WTC11 (cell line): ENCODE results near the gene VWA8. TPM values are rescaled to one million over a fixed set of nuclear protein-coding genes. Genes with fewer than 3 reads are reported as not detected.

Experiments
- ATAC-seq: fragments of 200-7000 bp; cut with Tn5 transposase; 2 replicates; pipeline ENCODE4 v1.10.0; 2021; ENCODE audit warnings: mild to moderate bottlenecking, moderate library complexity
- CTCF ChIA-PET: fragments of 300-600 bp; sonication (Branson Sonifier 250); formaldehyde crosslinking; loops from one replicate; lab custom pipeline; 2021; ENCODE audit warnings: antibody characterized with exemption; lab: Charles Lee
- POLR2A ChIA-PET: fragments of 350-600 bp; sonication (Branson Sonifier 250); formaldehyde crosslinking; loops from one replicate; lab custom pipeline; 2021; ENCODE audit warnings: antibody characterized with exemption; lab: Charles Lee
- DNase-seq: peaks from one replicate; pipeline ENCODE4 v3.0.0; 2021; ENCODE audit warnings: low spot score
- H3K27ac Mint-ChIP-seq: 2 replicates; pipeline ENCODE4 v1.8.0; 2021; ENCODE audit warnings: mixed read lengths
- H3K27me3 Mint-ChIP-seq: 2 replicates; pipeline ENCODE4 v1.8.0; 2021; ENCODE audit warnings: low read depth, mild to moderate bottlenecking, moderate library complexity, mixed read lengths
- H3K36me3 Mint-ChIP-seq: 2 replicates; pipeline ENCODE4 v1.8.0; 2021; ENCODE audit warnings: mixed read lengths
- H3K4me1 Mint-ChIP-seq: 2 replicates; pipeline ENCODE4 v1.8.0; 2022; ENCODE audit warnings: mixed read lengths
- H3K4me3 Mint-ChIP-seq: 2 replicates; pipeline ENCODE4 v1.8.0; 2021; ENCODE audit warnings: mild to moderate bottlenecking, moderate library complexity, mixed read lengths
- H3K9me3 Mint-ChIP-seq: 2 replicates; pipeline ENCODE4 v1.8.0; 2021; ENCODE audit warnings: mixed read lengths
- ATF1 ChIP-seq: sonication (generic); formaldehyde crosslinking; IDR thresholded peaks from 2 replicates; pipeline ENCODE4 v1.8.1; 2023; ENCODE audit warnings: mild to moderate bottlenecking, moderate library complexity, missing genetic modification reagents
- ATF3 ChIP-seq: sonication (generic); formaldehyde crosslinking; conservative IDR thresholded peaks from 2 replicates; pipeline ENCODE4 v1.8.1; 2022; ENCODE audit warnings: mild to moderate bottlenecking, missing genetic modification reagents
- CREM ChIP-seq: sonication (generic); formaldehyde crosslinking; IDR thresholded peaks from 2 replicates; pipeline ENCODE4 v1.8.1; 2022; ENCODE audit warnings: mild to moderate bottlenecking, missing genetic modification reagents, moderate library complexity
- EMX1 ChIP-seq: fragments of 250-450 bp; sonication (Bioruptor Pico); IDR thresholded peaks from 2 replicates; pipeline ENCODE4 v1.8.0; 2021; ENCODE audit warnings: mild to moderate bottlenecking
- IRF2 ChIP-seq: sonication (generic); formaldehyde crosslinking; IDR thresholded peaks from 2 replicates; pipeline ENCODE4 v1.8.0; 2022; ENCODE audit warnings: low read depth, missing genetic modification reagents, borderline replicate concordance
- MAX ChIP-seq: sonication (generic); formaldehyde crosslinking; IDR thresholded peaks from 2 replicates; pipeline ENCODE4 v1.8.0; 2022; ENCODE audit warnings: mild to moderate bottlenecking, missing genetic modification reagents
- MYBL2 ChIP-seq: sonication (generic); formaldehyde crosslinking; IDR thresholded peaks from 2 replicates; pipeline ENCODE4 v1.8.1; 2023; ENCODE audit warnings: mild to moderate bottlenecking, moderate library complexity, missing genetic modification reagents
- NFE2L1 ChIP-seq: sonication (generic); formaldehyde crosslinking; IDR thresholded peaks from 2 replicates; pipeline ENCODE4 v1.8.1; 2023; ENCODE audit warnings: missing genetic modification reagents
- NR1H2 ChIP-seq: sonication (generic); formaldehyde crosslinking; IDR thresholded peaks from 2 replicates; pipeline ENCODE4 v1.9.0; 2021; ENCODE audit warnings: mild to moderate bottlenecking, moderate library complexity, missing genetic modification reagents
- PREB ChIP-seq: sonication (generic); formaldehyde crosslinking; IDR thresholded peaks from 2 replicates; pipeline ENCODE4 v1.8.1; 2022; ENCODE audit warnings: mild to moderate bottlenecking, missing genetic modification reagents, moderate library complexity, borderline replicate concordance
- RELA ChIP-seq: sonication (generic); formaldehyde crosslinking; IDR thresholded peaks from 2 replicates; pipeline ENCODE4 v1.8.1; 2022; ENCODE audit warnings: missing genetic modification reagents, mild to moderate bottlenecking, borderline replicate concordance
- RORB ChIP-seq: fragments of 250-450 bp; sonication (Bioruptor Pico); IDR thresholded peaks from 2 replicates; pipeline ENCODE4 v1.9.0; 2021; ENCODE audit warnings: mild to moderate bottlenecking
- SP1 ChIP-seq: sonication (generic); formaldehyde crosslinking; conservative IDR thresholded peaks from 2 replicates; pipeline ENCODE4 v1.8.1; 2022; ENCODE audit warnings: missing genetic modification reagents
- STAT6 ChIP-seq: sonication (generic); formaldehyde crosslinking; conservative IDR thresholded peaks from 2 replicates; pipeline ENCODE4 v1.8.1; 2023; ENCODE audit warnings: mild to moderate bottlenecking, low read depth, missing genetic modification reagents, moderate library complexity
- ZBTB43 ChIP-seq: sonication (generic); formaldehyde crosslinking; IDR thresholded peaks from 2 replicates; pipeline ENCODE4 v1.8.1; 2023; ENCODE audit warnings: mild to moderate bottlenecking, missing genetic modification reagents
- ZNF138 ChIP-seq: sonication (generic); formaldehyde crosslinking; conservative IDR thresholded peaks from 2 replicates; pipeline ENCODE4 v1.8.1; 2022; ENCODE audit warnings: mild to moderate bottlenecking, moderate library complexity, missing genetic modification reagents
- ZNF263 ChIP-seq: sonication (generic); formaldehyde crosslinking; IDR thresholded peaks from 2 replicates; pipeline ENCODE4 v1.8.1; 2022; ENCODE audit warnings: low read depth, mild to moderate bottlenecking, moderate library complexity, missing genetic modification reagents
- ZNF317 ChIP-seq: sonication (generic); formaldehyde crosslinking; IDR thresholded peaks from 2 replicates; pipeline ENCODE4 v1.8.1; 2023; ENCODE audit warnings: low read depth, mild to moderate bottlenecking, moderate library complexity, missing genetic modification reagents, borderline replicate concordance
- ZNF396 ChIP-seq: fragments of 250-450 bp; sonication (Bioruptor Pico); IDR thresholded peaks from 2 replicates; pipeline ENCODE4 v1.8.0; 2021; ENCODE audit warnings: mild to moderate bottlenecking, moderate library complexity, borderline replicate concordance
- ZNF416 ChIP-seq: fragments of 250-450 bp; sonication (Bioruptor Pico); IDR thresholded peaks from 2 replicates; pipeline ENCODE4 v1.9.0; 2021; ENCODE audit warnings: mild to moderate bottlenecking, inconsistent platforms
- ZNF512 ChIP-seq: sonication (generic); formaldehyde crosslinking; IDR thresholded peaks from 2 replicates; pipeline ENCODE4 v1.8.1; 2022; ENCODE audit warnings: missing genetic modification reagents, borderline replicate concordance
- ZNF671 ChIP-seq: fragments of 250-450 bp; sonication (Bioruptor Pico); IDR thresholded peaks from 2 replicates; pipeline ENCODE4 v1.8.0; 2021; ENCODE audit warnings: mild to moderate bottlenecking
- total RNA-seq: library from RNA; stranded (reverse); gene quantifications from 3 replicates; pipeline ENCODE4 v1.2.3, GENCODE V29; 2021
- TF ChIP-seq, protein P1 (sequence below): sonication (generic); formaldehyde crosslinking; IDR thresholded peaks from 2 replicates; pipeline ENCODE4 v1.8.1; 2022; ENCODE audit warnings: low read depth, mild to moderate bottlenecking, moderate library complexity, missing genetic modification reagents, borderline replicate concordance
- TF ChIP-seq, protein P2 (sequence below): sonication (generic); formaldehyde crosslinking; IDR thresholded peaks from 2 replicates; pipeline ENCODE4 v1.8.1; 2023; ENCODE audit warnings: mild to moderate bottlenecking, missing genetic modification reagents, moderate library complexity
- TF ChIP-seq, protein P3 (sequence below): fragments of 250-450 bp; sonication (Bioruptor Pico); conservative IDR thresholded peaks from 2 replicates; pipeline ENCODE4 v1.9.0; 2021; ENCODE audit warnings: mild to moderate bottlenecking

VWA8 gene
- total RNA-seq, 1 experiment from 2014 or later = 19.9 TPM

DNA sequence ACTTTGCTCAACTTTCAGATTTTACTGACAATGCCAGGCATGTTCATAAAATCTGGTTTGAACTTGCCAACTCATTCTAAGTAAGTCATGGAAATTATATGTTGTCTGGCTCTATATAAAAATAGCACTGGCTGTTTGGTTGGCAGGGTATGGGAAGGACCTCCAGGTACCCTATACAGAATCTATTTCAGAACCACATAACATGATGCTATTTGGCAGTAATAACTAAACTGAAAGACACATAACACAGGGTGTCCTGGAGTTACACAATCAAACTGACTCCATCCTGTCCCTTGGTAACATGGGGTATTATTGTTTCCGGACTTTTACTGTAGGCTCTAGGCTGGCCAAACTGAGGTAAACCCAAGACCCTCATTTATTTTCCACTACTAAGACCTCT lies 254.8 kb downstream of the VWA8 start:
- ATAC-seq = no peak
- POLR2A ChIA-PET = no interaction called here

GRCh38 chr13:41702540-41702939 lies 258.4 kb downstream of the VWA8 start:
- CTCF ChIA-PET = no interaction called here
- TF ChIP-seq, protein P1, sequence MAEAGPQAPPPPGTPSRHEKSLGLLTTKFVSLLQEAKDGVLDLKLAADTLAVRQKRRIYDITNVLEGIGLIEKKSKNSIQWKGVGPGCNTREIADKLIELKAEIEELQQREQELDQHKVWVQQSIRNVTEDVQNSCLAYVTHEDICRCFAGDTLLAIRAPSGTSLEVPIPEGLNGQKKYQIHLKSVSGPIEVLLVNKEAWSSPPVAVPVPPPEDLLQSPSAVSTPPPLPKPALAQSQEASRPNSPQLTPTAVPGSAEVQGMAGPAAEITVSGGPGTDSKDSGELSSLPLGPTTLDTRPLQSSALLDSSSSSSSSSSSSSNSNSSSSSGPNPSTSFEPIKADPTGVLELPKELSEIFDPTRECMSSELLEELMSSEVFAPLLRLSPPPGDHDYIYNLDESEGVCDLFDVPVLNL (CRISPR knock-in tag) = no peak
- TF ChIP-seq ZNF396 (CRISPR knock-in tag) (no peak), STAT6 (no peak), MAX (CRISPR knock-in tag) (no peak), ATF1 (CRISPR knock-in tag) (no peak), ATF3 (CRISPR knock-in tag) (no peak), ZBTB43 (CRISPR knock-in tag) (no peak), MYBL2 (CRISPR knock-in tag) (no peak), RELA (CRISPR knock-in tag) (no peak)

More for the DNA sequence above, 254.8 kb downstream of the VWA8 start:
- Mint-ChIP-seq H3K36me3 (no peaks in the 10 kb centered on the region), H3K27me3 (no peaks in the 10 kb centered on the region), H3K27ac (no peak overlapping the region), H3K4me1 (peaks cover 28% of the 10 kb centered on the region), H3K4me3 (no peak overlapping the region), H3K9me3 (no peaks in the 10 kb centered on the region)
- CTCF ChIA-PET = no interaction called here
- no peak for TF ChIP-seq ZNF263 (CRISPR knock-in tag)
- TF ChIP-seq NR1H2 = no peak
- TF ChIP-seq, protein P2, sequence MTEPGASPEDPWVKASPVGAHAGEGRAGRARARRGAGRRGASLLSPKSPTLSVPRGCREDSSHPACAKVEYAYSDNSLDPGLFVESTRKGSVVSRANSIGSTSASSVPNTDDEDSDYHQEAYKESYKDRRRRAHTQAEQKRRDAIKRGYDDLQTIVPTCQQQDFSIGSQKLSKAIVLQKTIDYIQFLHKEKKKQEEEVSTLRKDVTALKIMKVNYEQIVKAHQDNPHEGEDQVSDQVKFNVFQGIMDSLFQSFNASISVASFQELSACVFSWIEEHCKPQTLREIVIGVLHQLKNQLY (CRISPR knock-in tag) = no peak
- TF ChIP-seq PREB (CRISPR knock-in tag) = no peak
- no peak for TF ChIP-seq EMX1 (CRISPR knock-in tag)
- TF ChIP-seq CREM = no peak
- no peak for TF ChIP-seq RORB (CRISPR knock-in tag)
- TF ChIP-seq ZNF317 = no peak
- TF ChIP-seq NFE2L1 (CRISPR knock-in tag) = no peak
- no peak for TF ChIP-seq ZNF512
- no peak for TF ChIP-seq ZNF671 (CRISPR knock-in tag)
- no peak for TF ChIP-seq SP1
- no peak for TF ChIP-seq ZNF138 (CRISPR knock-in tag)
- no peak for TF ChIP-seq ZNF416 (CRISPR knock-in tag)
- TF ChIP-seq IRF2 (CRISPR knock-in tag) = no peak
- TF ChIP-seq, protein P3, sequence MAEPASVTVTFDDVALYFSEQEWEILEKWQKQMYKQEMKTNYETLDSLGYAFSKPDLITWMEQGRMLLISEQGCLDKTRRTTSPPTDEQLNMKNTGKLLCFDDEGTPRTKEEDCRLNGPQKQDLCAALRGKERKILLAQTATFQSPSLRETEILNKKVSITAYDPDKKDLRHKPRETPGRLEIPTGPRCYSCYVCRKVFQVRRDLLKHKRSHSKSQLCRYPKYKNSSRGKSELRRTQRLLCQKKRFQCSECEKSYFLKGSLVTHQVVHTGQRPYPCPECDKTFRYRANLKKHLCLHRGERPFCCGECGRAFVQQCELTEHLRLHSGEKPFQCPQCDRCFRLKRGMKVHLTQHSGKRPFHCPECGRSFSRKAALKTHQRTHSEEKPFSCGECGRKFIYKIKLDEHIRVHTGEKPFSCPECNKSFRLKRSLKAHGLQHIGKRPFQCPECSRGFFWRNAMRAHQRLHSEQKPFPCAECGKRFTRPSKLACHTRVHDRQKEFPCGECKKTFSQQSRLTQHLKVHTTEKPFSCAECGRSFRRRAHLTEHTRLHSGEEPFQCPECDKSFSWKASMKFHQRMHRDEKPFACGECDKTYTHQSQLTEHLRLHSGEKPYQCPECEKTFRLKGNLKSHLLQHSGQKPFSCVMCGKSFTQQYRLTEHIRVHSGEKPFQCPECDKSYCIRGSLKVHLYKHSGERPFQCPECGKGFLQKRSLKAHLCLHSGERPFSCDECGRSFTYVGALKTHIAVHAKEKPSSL (CRISPR knock-in tag) = no peak
- DNase-seq = no peak

More at GRCh38 chr13:41702540-41702939, 258.4 kb downstream of the VWA8 start:
- H3K4me1 Mint-ChIP-seq = peaks cover 4% of the 10 kb centered on the region
- no peaks in the 10 kb centered on the region for H3K36me3 Mint-ChIP-seq
- POLR2A ChIA-PET = no interaction called here
- no peak for ATAC-seq
- DNase-seq = no peak
- no peak overlapping the region for H3K4me3 Mint-ChIP-seq
- no peaks in the 10 kb centered on the region for H3K27me3 Mint-ChIP-seq
- H3K9me3 Mint-ChIP-seq = no peaks in the 10 kb centered on the region
- H3K27ac Mint-ChIP-seq = no peak overlapping the region
